HG03064 (cell line): ENCODE data around the gene SORCS2.

Source experiments
- ATAC-seq: cut with Tn5 transposase; IDR thresholded peaks from one replicate; pipeline ENCODE4 v1.9.1; 2021; ENCODE audit warnings: low read depth; ENCODE audit not compliant: unreplicated experiment

Gene SORCS2

GRCh38 chr4:7612311-7612897 is 420.1 kb downstream of the SORCS2 start:
- no peak for ATAC-seq

- ATAC-seq: no peak
Measured at GRCh38 chr4:7614350-7614949, 422.1 kb downstream of the SORCS2 start.

- no peak for ATAC-seq
Measured at GRCh38 chr4:7616193-7616592, 423.9 kb downstream of the SORCS2 start.

GRCh38 chr4:7618361-7618760 is 426.0 kb downstream of the SORCS2 start:
- ATAC-seq: no peak

GRCh38 chr4:7620086-7620813 is 427.9 kb downstream of the SORCS2 start:
- no peak for ATAC-seq

- ATAC-seq: no peak
Measured at GRCh38 chr4:7620814-7621176, 428.5 kb downstream of the SORCS2 start.

- no peak for ATAC-seq
Measured at GRCh38 chr4:7621252-7622035, 429.1 kb downstream of the SORCS2 start.

GRCh38 chr4:7622371-7622770 is 430.0 kb downstream of the SORCS2 start:
- no peak for ATAC-seq

GRCh38 chr4:7623468-7623867 is 431.1 kb downstream of the SORCS2 start:
- no peak for ATAC-seq

- no peak for ATAC-seq
Measured at GRCh38 chr4:7624396-7624980, 432.1 kb downstream of the SORCS2 start.

GRCh38 chr4:7625071-7625470 is 432.7 kb downstream of the SORCS2 start:
- no peak for ATAC-seq

- ATAC-seq: no peak
Measured at GRCh38 chr4:7626531-7626930, 434.2 kb downstream of the SORCS2 start.

GRCh38 chr4:7627251-7628250 is 435.2 kb downstream of the SORCS2 start:
- ATAC-seq: no peak

GRCh38 chr4:7628432-7628831 is 436.1 kb downstream of the SORCS2 start:
- ATAC-seq: no peak

GRCh38 chr4:7629501-7630254 is 437.3 kb downstream of the SORCS2 start:
- no peak for ATAC-seq

- ATAC-seq: no peak
Measured at GRCh38 chr4:7630568-7631287, 438.4 kb downstream of the SORCS2 start.

- ATAC-seq: no peak
Measured at GRCh38 chr4:7631288-7632014, 439.1 kb downstream of the SORCS2 start.

- no peak for ATAC-seq
Measured at GRCh38 chr4:7632341-7632740, 440.0 kb downstream of the SORCS2 start.
